HS-5 (cell line): ENCODE measurements around the gene SPATA9.
"Not testable (repeated sequence)": the region's sequence is repeated elsewhere in the genome, so short reads cannot be mapped to it uniquely, and the experiment has no call there.

Experiments used
- DNase-seq: peaks from one replicate; pipeline ENCODE4 v3.0.0-alpha.2; 2012; ENCODE audit warnings: low read depth

Gene SPATA9

DNA sequence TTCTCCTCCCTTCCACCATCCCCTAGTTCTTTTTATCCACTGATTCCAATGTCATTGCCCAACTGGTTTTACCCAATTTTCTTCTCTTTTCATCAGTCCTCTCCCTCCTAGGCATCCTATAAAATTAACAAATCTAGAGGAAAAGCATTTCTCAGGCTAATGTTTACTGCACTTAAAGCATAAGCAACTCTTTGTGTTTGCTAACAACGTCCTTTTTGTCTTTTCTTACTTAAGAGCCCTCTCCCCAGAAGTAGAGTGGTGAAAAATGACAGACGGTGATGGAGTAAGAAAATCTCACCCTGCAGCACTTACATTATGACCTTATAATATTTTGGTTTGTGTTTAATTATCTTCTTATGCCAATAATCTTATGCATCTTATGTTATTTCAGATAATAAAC, 1.6 kb upstream of the SPATA9 start:
- no peak for DNase-seq

DNA sequence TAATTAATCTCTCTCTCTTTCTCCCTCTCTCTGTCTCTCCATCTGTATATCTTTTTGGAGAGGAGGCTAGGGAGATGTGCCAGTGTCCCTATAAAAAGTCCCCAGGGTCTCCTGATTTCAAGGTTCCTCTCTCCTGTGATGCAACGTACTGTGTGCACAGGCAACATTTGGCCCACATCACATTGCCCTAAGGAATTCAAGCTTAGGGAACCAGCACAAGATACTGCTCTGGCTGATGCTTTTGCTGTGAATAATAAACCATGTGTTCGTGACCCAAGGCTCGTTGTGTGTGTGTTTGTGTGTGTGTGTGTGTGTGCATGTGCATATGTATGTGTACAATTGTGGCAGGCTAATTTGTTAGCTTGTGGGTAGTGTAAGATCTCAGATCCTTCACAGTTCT, 9.7 kb downstream of the SPATA9 start:
- DNase-seq = no peak

DNA sequence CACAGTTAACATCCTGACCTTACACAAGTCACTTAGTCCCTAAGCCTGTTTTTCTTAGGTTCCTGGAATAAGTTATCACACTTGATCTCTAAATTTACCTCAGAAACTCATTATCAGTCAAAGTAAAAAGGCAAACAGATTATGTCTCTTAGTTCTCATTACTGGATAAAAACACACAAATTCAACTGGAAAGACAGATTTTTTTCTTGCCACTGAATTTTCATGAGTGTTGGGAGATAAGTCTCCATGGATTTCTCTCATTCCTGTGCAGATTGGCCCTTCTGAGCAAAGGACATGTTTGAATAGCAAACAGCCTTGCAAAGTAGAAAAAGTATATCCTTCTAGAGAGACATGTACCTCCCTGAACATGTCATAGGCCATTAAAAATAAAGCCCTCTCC, 10.2 kb downstream of the SPATA9 start:
- DNase-seq = no peak

DNA sequence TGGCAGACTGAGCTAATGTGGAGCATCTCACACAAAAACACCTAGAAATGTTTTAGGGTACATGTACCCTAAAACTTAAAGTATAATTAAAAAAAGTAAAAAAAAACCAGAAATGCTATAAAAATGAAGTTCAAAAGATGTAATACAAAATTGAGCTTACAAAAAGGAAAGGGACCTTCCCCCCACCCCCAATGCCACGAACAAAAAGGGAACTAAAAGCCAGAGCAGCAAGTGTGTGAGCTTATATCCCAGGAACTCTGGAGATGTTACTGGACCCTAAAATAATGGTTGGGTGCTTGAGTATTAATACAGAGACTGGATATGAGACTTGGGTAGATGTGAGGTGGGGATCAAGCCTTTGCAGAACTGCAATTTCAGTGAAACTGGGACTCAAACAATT, 11.0 kb downstream of the SPATA9 start:
- DNase-seq = no peak

DNA sequence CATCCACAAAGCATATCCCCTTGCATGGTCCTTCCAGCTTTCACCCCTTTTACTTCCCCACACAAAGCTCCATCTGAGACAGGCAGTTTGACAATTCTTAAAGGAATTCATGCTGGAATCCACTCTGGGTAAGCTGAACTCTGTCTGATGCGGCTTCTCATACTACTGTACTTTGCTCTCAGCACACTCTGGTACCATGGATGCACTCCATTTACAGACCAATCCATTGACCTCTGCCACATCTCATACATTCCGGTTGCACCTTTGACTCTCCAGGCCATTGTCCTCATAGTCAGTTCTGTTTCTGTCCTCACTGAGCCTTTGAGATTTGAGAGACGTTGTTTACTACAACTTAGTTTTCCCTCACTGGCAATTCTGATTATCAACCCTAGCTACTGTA, 12.2 kb downstream of the SPATA9 start:
- no peak for DNase-seq

DNA sequence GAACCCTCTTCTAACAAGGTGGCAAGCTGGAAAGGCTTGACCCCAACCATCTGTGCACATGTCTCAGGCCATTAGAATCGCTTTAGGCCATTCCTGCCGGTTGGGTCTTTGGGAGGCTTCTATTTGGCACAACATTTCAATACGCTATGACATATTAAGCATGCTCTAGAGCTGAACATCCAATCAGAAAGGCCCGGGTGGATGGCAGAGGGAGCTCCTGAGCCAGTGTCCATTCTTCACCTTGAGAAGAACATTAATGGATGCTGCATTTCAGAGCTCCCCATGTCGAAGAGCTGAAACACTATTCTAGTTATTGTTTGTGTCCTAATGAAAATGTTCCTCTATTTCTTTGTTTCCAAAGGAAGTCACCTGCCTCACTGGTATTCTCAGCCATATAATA, 12.8 kb downstream of the SPATA9 start:
- no peak for DNase-seq

DNA sequence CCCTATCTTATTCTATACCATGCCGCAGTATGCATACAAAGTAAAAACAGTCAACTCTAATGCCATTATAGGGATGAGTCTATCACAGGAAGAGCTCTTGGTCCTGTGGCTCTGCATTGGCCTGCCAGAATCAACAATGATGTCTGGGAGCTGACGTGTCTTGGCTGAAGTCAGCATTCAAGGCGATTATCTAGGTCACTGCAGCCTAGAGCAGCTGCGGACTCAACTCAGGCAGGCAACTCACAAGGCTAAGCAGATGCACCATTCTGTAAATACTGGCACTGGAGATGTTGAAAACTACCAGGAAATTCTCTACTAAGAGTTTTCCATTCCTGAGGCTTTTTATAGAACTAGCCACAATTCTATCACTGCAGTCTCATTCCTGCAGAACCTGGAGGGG, 13.3 kb downstream of the SPATA9 start:
- DNase-seq = peak; percentile 72

DNA sequence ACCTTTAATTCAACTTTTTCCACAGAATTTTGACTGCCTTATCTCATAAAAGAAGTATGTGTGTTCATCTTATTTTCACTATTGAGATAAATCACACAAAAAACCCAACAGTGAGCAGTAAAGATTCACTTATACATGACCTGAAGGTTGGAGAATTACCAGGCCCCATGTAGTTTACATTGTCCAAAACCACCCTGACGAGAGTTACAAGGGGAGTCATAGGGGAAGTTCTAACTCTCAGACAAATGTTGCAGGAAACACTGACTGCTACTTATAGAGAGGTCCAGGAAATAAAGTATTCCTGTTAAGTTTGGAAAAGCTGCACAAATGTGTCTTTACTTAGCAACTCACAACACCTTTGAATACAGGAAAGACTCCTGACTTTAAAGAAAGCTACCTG, 14.1 kb downstream of the SPATA9 start:
- DNase-seq = no peak

DNA sequence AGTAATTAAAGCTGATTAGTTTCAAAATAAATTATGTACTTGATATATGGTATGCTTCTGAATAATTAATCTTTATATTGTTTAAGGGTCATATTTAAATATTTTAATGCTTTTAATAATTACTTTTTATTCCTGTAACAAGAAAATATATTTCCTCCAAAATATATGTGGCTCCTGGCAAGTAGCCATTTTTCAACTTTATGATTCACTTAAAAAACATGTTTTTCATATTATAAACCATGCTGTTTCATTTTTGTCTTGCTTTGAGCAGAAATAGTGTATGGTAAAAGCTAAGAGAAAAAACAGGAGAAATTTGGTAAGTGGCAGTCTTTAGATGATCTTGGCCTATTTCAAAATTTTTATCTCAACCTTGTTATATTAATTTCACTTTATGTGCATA, 14.6 kb downstream of the SPATA9 start:
- no peak for DNase-seq

DNA sequence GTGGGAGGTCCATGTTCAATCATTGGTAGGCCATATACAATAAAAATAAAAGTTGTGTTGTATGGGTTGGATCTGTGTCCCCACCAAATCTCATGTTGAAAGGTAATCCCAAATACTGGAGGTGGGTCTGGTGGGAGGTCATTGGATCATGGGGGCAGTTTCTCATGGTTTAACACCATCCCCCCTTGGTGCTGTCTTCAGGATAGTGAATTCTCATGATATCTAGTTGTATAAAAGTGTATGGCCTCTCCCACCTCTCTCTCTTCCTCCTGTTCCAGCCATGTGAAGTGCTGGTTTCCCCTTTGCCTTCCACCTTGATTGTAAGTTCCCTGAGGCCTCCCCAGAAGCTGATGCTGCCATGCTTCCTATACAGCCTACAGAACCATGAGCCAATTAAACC, 15.1 kb downstream of the SPATA9 start:
- no peak for DNase-seq

DNA sequence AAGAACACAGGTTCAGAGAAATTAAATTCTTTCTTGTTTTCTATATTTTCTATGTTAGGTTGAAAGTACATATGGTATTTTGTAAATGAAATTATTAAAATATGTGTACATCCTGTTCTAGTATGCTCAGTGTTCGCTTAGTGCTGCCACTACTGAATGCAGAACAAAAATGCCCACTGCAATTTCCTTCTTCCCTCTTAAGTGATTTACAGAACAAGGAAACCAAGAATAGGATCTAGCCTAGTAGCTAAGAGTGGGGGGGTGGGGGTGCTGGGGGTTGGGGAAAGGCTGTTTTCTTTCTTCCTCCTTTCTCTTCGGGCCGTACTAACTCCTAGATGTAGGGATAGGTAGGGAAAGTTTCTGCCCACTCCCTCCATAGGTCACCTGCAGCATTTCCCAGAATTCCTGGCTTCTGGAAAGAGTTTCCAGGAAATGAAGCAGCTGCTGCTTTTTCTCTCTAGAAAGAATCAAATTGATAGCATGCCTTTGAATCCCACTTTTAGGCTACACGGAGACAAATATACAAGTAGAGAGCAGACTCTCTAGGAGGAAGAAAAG, 15.7 kb downstream of the SPATA9 start:
- no peak for DNase-seq

DNA sequence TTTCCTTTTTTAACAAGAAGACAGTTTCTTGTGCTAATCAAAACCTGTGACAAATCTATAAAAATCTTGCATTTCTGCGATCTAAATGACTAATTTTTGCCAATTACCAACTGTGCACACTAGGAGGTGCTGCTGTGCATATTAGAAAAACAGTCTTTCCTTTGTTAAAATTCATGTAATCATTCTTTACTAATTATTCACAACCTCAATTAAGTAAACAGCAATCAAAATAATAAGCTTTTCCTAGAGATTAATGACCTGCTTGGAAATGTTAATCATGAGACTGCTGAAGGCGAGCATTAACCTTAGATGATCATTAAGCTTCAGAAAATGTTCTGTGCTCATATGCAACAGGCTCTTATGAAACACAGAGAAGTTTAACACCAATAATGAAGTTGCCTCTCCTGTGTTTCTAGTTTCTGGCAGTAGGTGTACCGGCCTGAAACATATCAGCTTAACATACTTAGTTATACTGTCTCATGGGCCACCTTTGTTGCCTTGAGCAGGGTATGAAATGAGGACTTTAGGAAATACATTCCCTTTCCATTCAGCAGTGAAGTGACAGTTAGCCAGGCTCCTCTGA, 18.5 kb downstream of the SPATA9 start:
- DNase-seq = no peak

DNA sequence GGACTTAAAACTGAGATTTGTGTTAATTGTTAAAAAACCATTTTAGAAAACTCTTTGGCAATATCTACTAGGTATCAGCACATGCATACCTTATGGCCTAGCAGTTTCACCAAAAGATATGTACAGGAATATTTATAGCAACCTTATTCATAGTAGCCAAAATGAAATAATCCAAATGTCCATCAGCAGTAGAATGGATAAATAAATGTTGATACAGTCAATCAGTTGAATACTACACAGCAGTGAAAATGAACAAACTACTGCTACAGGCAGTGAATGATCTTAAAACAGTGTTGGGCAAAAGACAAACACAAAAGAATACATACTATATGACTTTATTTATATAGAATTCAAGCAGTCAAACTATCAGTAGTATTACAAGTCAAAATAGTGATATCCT, 19.8 kb downstream of the SPATA9 start:
- DNase-seq = no peak

DNA sequence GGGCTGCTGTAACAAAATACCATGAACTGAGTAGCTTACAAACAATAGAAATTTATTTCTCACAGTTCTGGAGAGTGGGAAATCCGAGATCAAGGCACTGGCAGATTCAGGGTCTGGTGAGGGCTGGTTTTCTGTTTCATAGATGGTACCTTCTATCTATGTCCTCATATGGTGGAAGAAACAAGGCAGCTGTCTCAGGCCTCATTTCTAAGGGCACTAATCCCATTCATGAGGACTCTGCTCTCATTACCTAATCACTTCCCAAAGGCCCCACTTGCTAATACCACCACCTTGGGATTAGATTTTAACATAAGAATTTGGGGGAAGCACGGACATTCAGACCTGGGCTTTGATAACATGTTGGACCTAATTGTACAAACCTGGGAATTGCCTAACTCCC, 22.7 kb downstream of the SPATA9 start:
- no peak for DNase-seq

DNA sequence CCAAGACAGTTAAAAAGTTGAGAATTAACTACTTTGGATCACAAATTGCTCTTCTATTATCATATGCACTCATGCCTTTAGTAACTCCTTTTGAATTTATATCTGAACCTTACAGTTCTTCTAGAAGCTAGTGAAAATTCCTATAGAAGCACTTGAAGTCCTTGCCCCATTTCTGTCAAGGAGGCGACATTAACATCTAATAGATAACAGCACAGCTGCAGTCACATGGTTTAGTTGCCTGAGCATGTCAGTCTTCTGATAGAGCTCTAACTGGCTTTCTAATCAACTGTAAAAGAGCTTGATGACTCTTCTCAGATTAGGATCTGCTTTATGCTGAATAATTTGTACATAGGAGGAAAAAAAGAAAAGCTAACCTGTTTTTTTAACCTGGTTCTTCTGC, 27.2 kb downstream of the SPATA9 start:
- no peak for DNase-seq

DNA sequence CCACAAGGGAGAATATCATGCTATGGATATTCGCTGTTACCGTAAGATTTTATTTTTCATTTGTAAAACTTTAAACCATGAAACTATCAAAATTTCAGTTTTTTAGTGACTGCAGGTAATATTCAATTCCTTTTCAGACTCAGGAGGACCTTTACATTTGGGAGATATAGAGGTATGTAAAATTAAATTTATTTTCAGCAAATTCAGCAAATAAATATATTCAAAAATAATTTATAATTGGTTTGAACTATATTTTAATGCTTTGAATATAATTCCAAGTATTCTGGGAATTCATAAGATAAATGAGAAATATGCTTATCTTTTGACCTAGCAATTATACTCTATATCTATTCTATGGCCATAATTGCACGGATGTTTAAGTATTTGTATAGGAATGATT, 28.6 kb downstream of the SPATA9 start:
- DNase-seq = no peak

DNA sequence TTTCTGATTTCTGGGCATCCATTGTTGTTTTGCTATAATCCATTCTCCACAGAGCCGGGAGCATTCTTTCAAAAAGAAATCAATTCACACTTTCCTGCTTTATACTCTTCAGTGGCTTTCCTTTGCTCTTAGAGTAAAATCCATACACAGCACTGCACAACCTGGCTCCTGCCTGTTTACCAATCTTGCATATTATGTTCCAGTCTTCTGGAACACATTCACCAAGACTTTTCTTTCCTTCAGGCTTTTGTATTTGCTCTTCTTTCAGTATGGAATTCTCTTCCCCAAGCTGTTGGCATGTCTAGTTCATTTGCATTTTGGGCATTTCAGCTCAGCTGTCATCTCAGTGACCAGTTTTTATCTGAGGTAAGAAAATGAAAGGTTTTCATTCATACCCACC, 29.9 kb downstream of the SPATA9 start:
- DNase-seq = no peak

DNA sequence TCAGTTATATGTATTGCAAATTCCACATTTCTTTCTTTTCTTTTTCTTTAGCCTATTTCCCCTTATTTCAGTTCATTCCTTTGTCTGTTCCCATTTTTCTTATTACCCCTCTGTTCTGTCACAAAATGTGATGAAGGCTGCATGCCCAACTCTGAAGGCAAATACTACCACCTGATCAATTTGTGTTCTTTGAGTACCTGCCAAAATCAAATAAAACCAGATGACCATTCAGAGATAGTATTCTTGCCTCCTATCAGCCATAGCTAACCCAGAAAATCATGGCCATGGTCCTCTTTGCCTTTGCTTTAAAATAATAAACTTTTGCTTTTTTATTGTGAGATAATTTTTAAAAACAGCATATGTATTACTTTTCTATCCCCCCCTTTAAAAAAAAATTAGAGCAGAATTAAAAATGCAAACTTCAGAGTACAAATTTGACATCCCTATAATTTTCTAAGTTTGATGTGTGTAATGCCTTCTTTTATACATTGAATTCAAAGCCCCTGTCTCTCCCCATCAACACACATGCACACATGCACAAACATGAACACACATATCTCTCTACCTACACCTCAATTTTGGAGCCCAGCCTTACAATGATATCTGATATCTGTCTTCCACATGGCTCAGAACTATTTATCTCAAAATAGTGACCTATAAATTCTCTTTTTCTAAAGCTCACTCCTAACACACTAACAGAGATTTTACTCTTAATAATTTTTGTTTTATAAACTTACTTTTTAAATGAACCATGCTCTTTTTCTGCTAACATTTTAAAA, 32.8 kb downstream of the SPATA9 start:
- no peak for DNase-seq

DNA sequence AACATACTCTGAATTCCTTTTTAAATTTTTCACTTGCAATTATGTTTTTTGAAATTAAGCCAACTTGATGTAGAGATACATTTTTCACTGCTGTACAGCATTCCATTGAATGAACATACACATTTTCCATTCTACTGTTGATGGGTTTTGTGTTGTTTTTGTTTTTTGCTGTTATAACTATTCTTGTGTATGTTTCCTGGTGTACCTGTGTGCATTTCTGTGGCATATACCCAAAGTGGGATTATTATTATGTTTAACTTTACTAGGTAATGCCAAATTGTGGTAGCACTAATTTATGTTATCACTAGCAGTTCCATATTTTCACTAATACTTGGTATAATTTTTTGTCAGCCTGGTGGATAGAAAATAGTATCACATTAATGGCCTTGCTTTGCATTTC, 33.5 kb downstream of the SPATA9 start:
- DNase-seq = no peak

DNA sequence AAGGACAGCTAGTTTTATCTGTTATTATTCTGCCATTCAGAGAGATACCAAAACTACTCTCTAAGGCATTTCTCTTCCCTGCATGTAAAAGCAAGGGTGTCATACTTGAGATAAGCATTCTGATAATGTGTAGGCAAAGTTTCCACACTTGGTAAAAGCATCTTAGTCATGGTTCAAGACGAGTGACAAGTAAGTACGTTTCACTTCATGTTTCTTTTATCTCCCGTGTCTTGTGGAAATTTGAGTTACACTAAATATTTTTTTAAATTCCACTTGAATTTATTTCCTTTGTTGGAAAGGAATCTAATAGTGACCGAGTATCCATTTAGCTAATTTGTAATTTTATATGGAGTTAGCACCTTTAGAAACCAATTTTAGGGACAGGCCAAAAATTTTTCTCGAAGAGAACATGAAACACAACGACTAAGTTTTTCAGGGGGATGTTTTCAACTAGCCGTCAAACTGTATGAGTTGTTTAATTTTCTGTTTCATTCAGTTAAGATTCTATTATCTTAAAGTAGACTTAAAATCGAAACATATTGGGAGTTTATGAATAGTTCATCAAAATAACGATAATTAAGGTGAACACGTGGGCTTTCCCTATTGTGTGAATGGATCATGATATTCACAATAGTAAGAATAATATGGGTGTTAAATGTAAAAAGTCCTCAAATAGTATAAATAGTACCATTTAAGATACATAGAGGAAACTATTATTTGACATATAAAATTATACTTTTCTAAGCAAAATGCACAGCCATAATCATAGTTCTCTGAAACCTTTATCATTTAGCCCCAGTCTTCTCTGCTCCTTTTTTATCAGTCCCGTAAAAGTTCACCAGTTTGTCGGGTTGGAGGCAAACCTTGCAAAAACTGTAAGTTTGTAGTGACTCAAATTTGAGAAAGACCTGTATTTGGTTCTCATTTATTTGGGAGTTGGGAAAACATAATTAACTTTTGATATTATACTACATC, 34.6 kb downstream of the SPATA9 start:
- no peak for DNase-seq

DNA sequence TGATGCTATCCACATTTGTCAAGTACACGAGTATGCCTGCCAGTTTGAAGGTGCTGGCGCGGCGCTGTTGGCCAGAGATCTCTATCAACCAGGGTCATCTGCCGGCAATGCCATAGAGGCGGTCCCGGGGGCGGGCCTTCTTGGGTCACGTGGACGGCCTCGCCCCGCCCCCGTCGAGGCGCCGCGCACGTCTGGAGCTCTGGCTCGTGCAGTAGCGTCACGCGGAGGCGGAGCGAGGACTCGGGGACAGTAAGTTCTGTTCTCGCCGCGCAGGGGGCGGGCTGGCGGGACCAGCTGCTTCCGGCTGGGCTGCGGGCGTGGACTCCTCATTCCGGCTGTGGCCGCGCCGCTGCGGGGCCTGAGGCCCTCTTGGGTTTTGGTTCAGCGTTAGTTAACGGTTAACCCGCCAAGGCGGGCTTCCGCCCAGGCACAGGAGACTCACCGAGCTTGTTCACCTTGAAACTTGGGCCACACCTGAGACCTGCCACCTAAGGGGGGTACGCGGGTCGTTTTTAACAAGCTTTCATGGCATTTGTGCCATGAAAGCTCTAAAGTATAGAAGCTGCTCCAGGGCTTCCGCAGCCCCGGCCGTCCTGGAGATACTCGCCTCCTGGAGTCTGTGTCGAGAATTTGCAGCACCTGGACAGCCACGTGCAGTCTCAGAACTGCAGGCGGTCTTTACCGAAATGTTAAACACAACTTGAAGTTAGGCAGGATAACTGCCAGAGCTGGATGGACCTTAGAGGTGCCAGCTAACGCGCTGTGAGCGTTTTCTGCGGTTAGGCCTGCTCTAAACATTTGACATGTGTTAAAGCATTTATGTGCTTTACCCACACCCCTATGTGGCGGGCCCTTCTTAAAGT, 36.0 kb downstream of the SPATA9 start, which contains the start of gene RFESD:
RFESD (plus strand) TSS at position 209 of the 863 bp plus-strand sequence. CDS start 5,495 bp downstream, outside the sequence.
- peak; percentile 77 for DNase-seq

DNA sequence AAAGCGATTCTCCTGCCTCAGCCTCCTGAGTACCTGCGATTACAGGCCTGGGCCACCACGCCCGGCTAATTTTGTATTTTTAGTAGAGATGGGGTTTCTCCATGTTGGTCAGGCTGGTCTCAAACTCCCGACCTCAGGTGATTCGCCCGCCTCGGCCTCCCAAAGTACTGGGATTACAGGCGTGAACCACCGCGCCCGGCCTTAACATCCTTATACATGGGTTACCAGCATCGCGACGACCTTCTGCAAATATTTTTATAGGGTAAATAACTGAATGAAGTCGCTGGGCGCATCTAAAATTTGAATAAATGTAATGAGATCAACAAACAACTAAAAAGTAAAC, 36.6 kb downstream of the SPATA9 start:
- DNase-seq = not testable (repeated sequence)
